PC-9 (cell line): ENCODE measurements around the gene JCHAIN. TPM values are rescaled to one million over a fixed set of nuclear protein-coding genes. Genes with fewer than 3 reads are reported as not detected.

Experiments
- BruUV-seq: library from RNA; stranded (reverse); fragments of 400-500 nt; replicated peaks from 2 replicates; lab custom pipeline; 2021; lab: Mats Ljungman, UMichigan
- CTCF ChIA-PET: fragments of 300-600 bp; sonication (Branson Sonifier 250); formaldehyde crosslinking; loops from one replicate; lab custom pipeline; 2022; ENCODE audit warnings: antibody characterized with exemption; lab: Charles Lee
- POLR2A ChIA-PET: fragments of 300-600 bp; sonication (Branson Sonifier 250); formaldehyde crosslinking; loops from one replicate; lab custom pipeline; 2022; ENCODE audit warnings: antibody characterized with exemption; ENCODE audit not compliant: unreplicated experiment; lab: Charles Lee
- DNase-seq, 2 experiments: peaks; one replicate each; pipeline versions ENCODE4 v3.0.0 to v3.0.0-alpha.2; 2015 to 2022; ENCODE audit warnings: mixed read lengths in 1 of 2
- H2AFZ ChIP-seq: fragments of 200-600 bp; sonication (generic); 2 replicates; pipeline ENCODE4 v1.8.1; 2017; ENCODE audit warnings: antibody characterized with exemption
- H3F3A ChIP-seq: fragments of 200-600 bp; sonication (generic); 2 replicates; pipeline ENCODE4 v1.8.1; 2017; ENCODE audit warnings: antibody characterized with exemption, mild to moderate bottlenecking, low read depth; ENCODE audit not compliant: insufficient read depth
- H3K27ac ChIP-seq: fragments of 200-600 bp; sonication (generic); 2 replicates; pipeline ENCODE4 v1.6.1; 2016; ENCODE audit warnings: mixed run types
- H3K27me3 ChIP-seq: fragments of 200-600 bp; sonication (generic); 2 replicates; pipeline ENCODE4 v1.6.1; 2016; ENCODE audit warnings: low read depth, mixed run types; ENCODE audit not compliant: insufficient read depth
- H3K36me3 ChIP-seq: fragments of 200-600 bp; sonication (generic); 2 replicates; pipeline ENCODE4 v1.6.1; 2016; ENCODE audit warnings: low read depth, mixed run types
- H3K4me1 ChIP-seq: fragments of 200-600 bp; sonication (generic); replicated peaks from 2 replicates; pipeline ENCODE4 v1.6.1; 2016; ENCODE audit warnings: mixed run types; ENCODE audit not compliant: insufficient read depth
- H3K4me2 ChIP-seq: fragments of 200-600 bp; sonication (generic); 2 replicates; pipeline ENCODE4 v1.6.1; 2017; ENCODE audit warnings: mixed run types
- H3K4me3 ChIP-seq: fragments of 200-600 bp; sonication (generic); 2 replicates; pipeline ENCODE4 v1.6.1; 2016; ENCODE audit warnings: mixed run types
- H3K79me2 ChIP-seq: fragments of 200-600 bp; sonication (generic); 2 replicates; pipeline ENCODE4 v1.6.1; 2017; ENCODE audit warnings: low read depth, mixed run types
- H3K9me2 ChIP-seq: fragments of 200-600 bp; sonication (generic); 2 replicates; pipeline ENCODE4 v1.8.1; 2017; ENCODE audit warnings: mild to moderate bottlenecking; ENCODE audit not compliant: insufficient read depth
- H3K9me3 ChIP-seq: fragments of 200-600 bp; sonication (generic); 2 replicates; pipeline ENCODE4 v1.8.1; 2016; ENCODE audit warnings: low read depth; ENCODE audit not compliant: insufficient read depth
- H4K20me1 ChIP-seq: fragments of 200-600 bp; sonication (generic); 2 replicates; pipeline ENCODE4 v1.8.1; 2017; ENCODE audit not compliant: insufficient read depth
- EZH2 ChIP-seq: fragments of 200-600 bp; sonication (generic); IDR thresholded peaks from 2 replicates; pipeline ENCODE4 v1.8.0; 2017; ENCODE audit warnings: antibody characterized with exemption, low read depth
- intact Hi-C: fragments of 100-400 bp; cut with micrococcal nuclease; formaldehyde crosslinking; loops from one replicate; pipeline ENCODE4 v1.10.0; 2022; ENCODE audit not compliant: unreplicated experiment
- total RNA-seq: library from RNA; stranded (reverse); gene quantifications from 2 replicates; pipeline ENCODE4 v1.2.3, GENCODE V29; 2021
- TF ChIP-seq, protein P1 (sequence below): fragments of 200-600 bp; sonication (generic); conservative IDR thresholded peaks from 2 replicates; pipeline ENCODE4 v1.6.1; 2017; ENCODE audit warnings: mixed run types, antibody characterized with exemption, mild to moderate bottlenecking, moderate library complexity

Gene JCHAIN
- total RNA-seq, 1 experiment from 2014 or later = not detected

DNA sequence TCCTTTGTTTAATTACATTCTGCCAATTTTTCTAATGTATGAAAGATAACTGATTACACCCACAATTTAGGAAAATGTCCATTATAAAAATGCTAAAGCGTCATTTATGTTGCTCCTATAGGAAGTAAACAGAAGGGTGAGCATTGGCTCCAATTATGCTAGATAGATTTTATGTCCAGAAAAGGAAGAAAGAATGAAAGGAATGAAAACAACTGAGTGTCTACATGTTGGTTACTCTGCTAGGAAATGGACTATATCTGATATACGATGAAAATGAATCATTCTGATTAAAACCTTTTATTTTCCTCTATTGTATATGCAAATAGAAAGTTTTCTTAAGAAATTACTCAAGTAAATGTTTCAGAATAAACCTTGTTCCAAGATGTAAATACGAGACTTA, 36.1 kb downstream of the JCHAIN start:
- no peaks in the 10 kb centered on the region for H3K36me3 ChIP-seq
- 0 out of 2 replicates have a peak, but pooled peaks cover 4% of the 10 kb centered on the region for H3F3A ChIP-seq
- no peak for TF ChIP-seq EZH2
- TF ChIP-seq, protein P1, sequence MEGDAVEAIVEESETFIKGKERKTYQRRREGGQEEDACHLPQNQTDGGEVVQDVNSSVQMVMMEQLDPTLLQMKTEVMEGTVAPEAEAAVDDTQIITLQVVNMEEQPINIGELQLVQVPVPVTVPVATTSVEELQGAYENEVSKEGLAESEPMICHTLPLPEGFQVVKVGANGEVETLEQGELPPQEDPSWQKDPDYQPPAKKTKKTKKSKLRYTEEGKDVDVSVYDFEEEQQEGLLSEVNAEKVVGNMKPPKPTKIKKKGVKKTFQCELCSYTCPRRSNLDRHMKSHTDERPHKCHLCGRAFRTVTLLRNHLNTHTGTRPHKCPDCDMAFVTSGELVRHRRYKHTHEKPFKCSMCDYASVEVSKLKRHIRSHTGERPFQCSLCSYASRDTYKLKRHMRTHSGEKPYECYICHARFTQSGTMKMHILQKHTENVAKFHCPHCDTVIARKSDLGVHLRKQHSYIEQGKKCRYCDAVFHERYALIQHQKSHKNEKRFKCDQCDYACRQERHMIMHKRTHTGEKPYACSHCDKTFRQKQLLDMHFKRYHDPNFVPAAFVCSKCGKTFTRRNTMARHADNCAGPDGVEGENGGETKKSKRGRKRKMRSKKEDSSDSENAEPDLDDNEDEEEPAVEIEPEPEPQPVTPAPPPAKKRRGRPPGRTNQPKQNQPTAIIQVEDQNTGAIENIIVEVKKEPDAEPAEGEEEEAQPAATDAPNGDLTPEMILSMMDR = no peak
- H2AFZ ChIP-seq = no peak overlapping the region
- no peaks in the 10 kb centered on the region for H3K79me2 ChIP-seq
- POLR2A ChIA-PET = no interaction called here
- peaks cover 13% of the 10 kb centered on the region for H3K4me1 ChIP-seq
- intact Hi-C loops = no loop called here
- H3K9me3 ChIP-seq = no peaks in the 10 kb centered on the region
- H3K27ac ChIP-seq = no peak overlapping the region
- DNase-seq = no peak
- H3K4me3 ChIP-seq = no peak overlapping the region
- H4K20me1 ChIP-seq = no peaks in the 10 kb centered on the region
- no peak overlapping the region for H3K4me2 ChIP-seq
- no TSS peak for BruUV-seq
- CTCF ChIA-PET = no interaction called here
- H3K27me3 ChIP-seq = no peaks in the 10 kb centered on the region
- H3K9me2 ChIP-seq = no peaks in the 10 kb centered on the region

DNA sequence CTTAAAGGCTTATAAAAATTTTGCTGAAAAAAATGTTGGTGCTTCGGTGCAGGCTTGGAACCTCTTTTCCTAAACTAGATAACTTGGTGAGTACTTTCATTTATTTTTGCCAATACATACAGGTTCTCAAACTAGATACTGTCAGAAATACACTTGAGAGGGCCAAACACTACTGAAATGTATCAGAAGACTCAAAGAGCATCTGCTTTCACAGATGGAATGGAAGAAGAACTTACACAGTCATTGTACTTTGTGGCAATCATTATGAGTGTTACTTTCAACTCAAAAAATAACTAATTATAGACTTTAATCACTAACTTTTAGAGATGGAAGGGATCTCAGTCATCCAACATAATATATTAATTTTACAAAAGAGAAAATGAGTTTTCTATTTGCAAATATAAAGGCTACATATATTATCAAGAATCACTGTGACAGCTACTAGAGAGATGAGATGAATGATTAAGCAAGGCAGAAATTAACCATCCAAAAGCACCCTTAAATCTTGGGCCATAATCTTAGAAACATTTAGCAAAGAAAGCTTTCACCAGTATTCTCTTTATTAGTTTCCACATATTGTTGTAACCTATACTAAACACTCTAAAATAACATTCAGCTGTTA, 36.7 kb downstream of the JCHAIN start:
- TF ChIP-seq EZH2 = no peak
- TF ChIP-seq, protein P1 = no peak
- 0 out of 2 replicates have a peak, but pooled peaks cover 4% of the 10 kb centered on the region for H3F3A ChIP-seq
- H3K27me3 ChIP-seq = no peaks in the 10 kb centered on the region
- no peak for DNase-seq
- H4K20me1 ChIP-seq = no peaks in the 10 kb centered on the region
- BruUV-seq = no TSS peak
- ChIA-PET POLR2A (no interaction called here), CTCF (no interaction called here)
- no peak overlapping the region for H3K27ac ChIP-seq
- H3K36me3 ChIP-seq = no peaks in the 10 kb centered on the region
- H3K9me2 ChIP-seq = no peaks in the 10 kb centered on the region
- no peaks in the 10 kb centered on the region for H3K9me3 ChIP-seq
- intact Hi-C loops = no loop called here
- no peak overlapping the region for H2AFZ ChIP-seq
- no peak overlapping the region for H3K4me2 ChIP-seq
- peaks cover 13% of the 10 kb centered on the region for H3K4me1 ChIP-seq
- no peaks in the 10 kb centered on the region for H3K79me2 ChIP-seq
- no peak overlapping the region for H3K4me3 ChIP-seq

DNA sequence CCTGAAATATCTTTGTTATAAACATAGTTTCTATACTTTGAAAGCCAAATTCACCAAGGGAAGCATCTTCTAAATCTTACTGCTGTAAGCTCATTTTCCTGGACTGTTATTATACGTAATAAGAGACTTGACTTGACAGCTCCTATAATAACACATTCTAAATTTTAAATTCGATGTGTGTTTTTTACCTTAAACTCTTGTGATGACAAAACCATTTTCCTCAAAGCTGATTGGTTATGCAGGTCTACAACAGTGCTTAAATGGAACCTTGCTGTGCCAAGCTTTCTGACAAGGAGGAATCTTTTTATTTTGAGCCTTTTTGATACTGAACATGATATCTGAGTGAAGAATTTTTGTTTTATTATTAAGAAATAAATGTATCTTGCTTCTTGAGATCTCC, 37.9 kb downstream of the JCHAIN start, which contains the start of gene ENAM:
Gene ENAM, plus strand, starts transcription at position 301 of the 400 bp plus-strand sequence. CDS start 757 bp downstream, outside the sequence.
- peak within 1 kb of the TSS; percentile 43; the same call in 1 of the 2 replicates for H2AFZ ChIP-seq
- H3K27ac ChIP-seq = no peak within 1 kb of the TSS
- H3K9me2 ChIP-seq = no peaks in the 10 kb centered on the region
- H4K20me1 ChIP-seq = no peaks in the 10 kb centered on the region
- BruUV-seq = no TSS peak
- intact Hi-C loops = no loop called here
- H3K27me3 ChIP-seq = no peaks in the 10 kb centered on the region
- no peaks in the 10 kb centered on the region for H3K36me3 ChIP-seq
- H3K4me1 ChIP-seq = peaks cover 13% of the 10 kb centered on the region
- DNase-seq = no peak
- CTCF ChIA-PET = no interaction called here
- POLR2A ChIA-PET = no interaction called here
- no peak within 1 kb of the TSS for H3K4me2 ChIP-seq
- 0 out of 2 replicates have a peak, but pooled peaks cover 4% of the 10 kb centered on the region for H3F3A ChIP-seq
- no peak within 1 kb of the TSS for H3K4me3 ChIP-seq
- H3K9me3 ChIP-seq = no peaks in the 10 kb centered on the region
- no peaks in the 10 kb centered on the region for H3K79me2 ChIP-seq
- TF ChIP-seq, protein P1 = no peak
- TF ChIP-seq EZH2 = no peak
